Measurements from ENCODE around the gene KLHL9.

Gene KLHL9

GRCh38 chr9:21295992-21296391, 39.2 kb downstream of the KLHL9 start (continued):
- TF ChIP-seq ZNF645 (tag by site-specific recombination; IDR thresholded peaks at IDR 0.05) (no peak), ZNF830 (tag by site-specific recombination; IDR thresholded peaks at IDR 0.05; ENCODE audit: low read depth) (no peak)

GRCh38 chr9:21294904-21295538, 40.2 kb downstream of the KLHL9 start:
- ChIA-PET CTCF (no interaction called here), POLR2A (no interaction called here)
- Histone ChIP-seq H3K36me3 (ENCODE audit: control insufficient read depth in 2 of 2, insufficient read depth in 1 of 2, low read length in 2 of 2) (no peaks in the 10 kb centered on the region), H3K4me3 (ENCODE audit: low read depth, low read length) (no peak overlapping the region), H3K27ac (ENCODE audit: extremely low read depth, low read depth, low read length) (no peak overlapping the region), H3K9me3 (ENCODE audit: control insufficient read depth, insufficient read depth, low read depth, low read length) (no peaks in the 10 kb centered on the region), H3K4me1 (ENCODE audit: control insufficient read depth, insufficient read depth, low read length) (no peaks in the 10 kb centered on the region)
- TF ChIP-seq ZSCAN30 (tag by site-specific recombination; IDR thresholded peaks at IDR 0.05) (no peak), ZNF2 (tag by site-specific recombination; IDR thresholded peaks at IDR 0.05) (no peak), ZNF473 (tag by site-specific recombination; IDR thresholded peaks at IDR 0.05) (no peak), ZNF747 (tag by site-specific recombination; IDR thresholded peaks at IDR 0.05) (no peak), ZNF645 (tag by site-specific recombination; IDR thresholded peaks at IDR 0.05) (no peak), ZBTB10 (tag by site-specific recombination; IDR thresholded peaks at IDR 0.05) (no peak), SP3 (tag by site-specific recombination; IDR thresholded peaks at IDR 0.05) (no peak), ZFP3 (tag by site-specific recombination; IDR thresholded peaks at IDR 0.05; ENCODE audit: low read depth) (no peak)

- no peaks in the 10 kb centered on the region for H3K4me1 ChIP-seq (ENCODE audit: control insufficient read depth, insufficient read depth, low read length)
- POLR2A ChIA-PET, result no interaction called here
- CTCF ChIA-PET, result interaction anchor here (1.6 kb wide), 1 partner anchor 24 kb away, joined by 4 read pairs; no protein-coding TSS in a partner anchor
- no peaks in the 10 kb centered on the region for H3K36me3 ChIP-seq (ENCODE audit: control insufficient read depth in 2 of 2, insufficient read depth in 1 of 2, low read length in 2 of 2)
- TF ChIP-seq SCRT2 (tag by site-specific recombination; IDR thresholded peaks at IDR 0.05), result peak; percentile 86
- TF ChIP-seq ZNF366 (tag by site-specific recombination; conservative IDR thresholded peaks at IDR 0.05), result 0 out of 2 replicates have a peak, but pooled peaks have one; percentile 28
- no peak for TF ChIP-seq ZNF391 (tag by site-specific recombination; IDR thresholded peaks at IDR 0.05; ENCODE audit: borderline replicate concordance, low read depth)
- H3K4me3 ChIP-seq (ENCODE audit: low read depth, low read length), result no peak overlapping the region
- H3K9me3 ChIP-seq (ENCODE audit: control insufficient read depth, insufficient read depth, low read depth, low read length), result no peaks in the 10 kb centered on the region
- H3K27ac ChIP-seq (ENCODE audit: extremely low read depth, low read depth, low read length), result no peak overlapping the region
Measured at GRCh38 chr9:21294364-21294774, 40.8 kb downstream of the KLHL9 start.

- Histone ChIP-seq H3K4me3 (ENCODE audit: low read depth, low read length) (no peak overlapping the region), H3K9me3 (ENCODE audit: control insufficient read depth, insufficient read depth, low read depth, low read length) (no peaks in the 10 kb centered on the region), H3K27ac (ENCODE audit: extremely low read depth, low read depth, low read length) (no peak overlapping the region), H3K4me1 (ENCODE audit: control insufficient read depth, insufficient read depth, low read length) (no peaks in the 10 kb centered on the region), H3K36me3 (ENCODE audit: control insufficient read depth in 2 of 2, insufficient read depth in 1 of 2, low read length in 2 of 2) (no peaks in the 10 kb centered on the region)
- ChIA-PET POLR2A (no interaction called here), CTCF (interaction anchor here (0.7 to 2.3 kb wide), 4 partner anchors 20 to 499 kb away, joined by 3 to 11 read pairs (median 3); no protein-coding TSS in a partner anchor)
- no peak for TF ChIP-seq KLF7 (tag by site-specific recombination; IDR thresholded peaks at IDR 0.05; ENCODE audit: borderline replicate concordance)
- TF ChIP-seq ZBTB26 (tag by site-specific recombination; optimal IDR thresholded peaks at IDR 0.05), result no peak
- TF ChIP-seq GFI1B (tag by site-specific recombination; IDR thresholded peaks at IDR 0.05), result no peak
- TF ChIP-seq ZNF510 (tag by site-specific recombination; IDR thresholded peaks at IDR 0.05; ENCODE audit: insufficient replicate concordance), result no peak
- TF ChIP-seq HOXD13 (CRISPR knock-in tag; IDR thresholded peaks at IDR 0.05; ENCODE audit: borderline replicate concordance), result no peak
- no peak for TF ChIP-seq ZFP3 (tag by site-specific recombination; IDR thresholded peaks at IDR 0.05; ENCODE audit: low read depth)
- no peak for TF ChIP-seq SP7 (tag by site-specific recombination; IDR thresholded peaks at IDR 0.05)
- no peak for TF ChIP-seq ZNF623 (tag by site-specific recombination; IDR thresholded peaks at IDR 0.05)
- no peak for TF ChIP-seq FEZF1 (tag by site-specific recombination; IDR thresholded peaks at IDR 0.05)
- TF ChIP-seq ZNF274 (IDR thresholded peaks at IDR 0.05; ENCODE audit: low read length), result no peak
- TF ChIP-seq ZNF274 (tag by site-specific recombination; IDR thresholded peaks at IDR 0.05; ENCODE audit: borderline replicate concordance), result no peak
- no peak for TF ChIP-seq KLF8 (tag by site-specific recombination; IDR thresholded peaks at IDR 0.05)
- TF ChIP-seq SETDB1 (IDR thresholded peaks at IDR 0.05; ENCODE audit: insufficient read length, low read length), result no peak
- TF ChIP-seq ZNF202 (tag by site-specific recombination; IDR thresholded peaks at IDR 0.05; ENCODE audit: borderline replicate concordance), result no peak
Measured at GRCh38 chr9:21289848-21290247, 45.4 kb downstream of the KLHL9 start.

Measured in HEK293 (cell line).